ENCODE data around the gene GPR146.
A peak's percentile ranks its signal among the peaks of the same experiment; 100 is the strongest.

Gene GPR146

GRCh38 chr7:1095621-1096155, 51.3 kb downstream of the GPR146 start:
- no peak for DNase-seq

GRCh38 chr7:1096156-1097119, 52.1 kb downstream of the GPR146 start:
- no peak for DNase-seq

- no peak for DNase-seq
Measured at GRCh38 chr7:1097120-1097504, 52.8 kb downstream of the GPR146 start.

GRCh38 chr7:1098243-1099153, 54.2 kb downstream of the GPR146 start:
- no peak for DNase-seq

GRCh38 chr7:1099154-1099542, 54.8 kb downstream of the GPR146 start:
- no peak for DNase-seq

- DNase-seq, result no peak
Measured at GRCh38 chr7:1099637-1100036, 55.3 kb downstream of the GPR146 start.

GRCh38 chr7:1100386-1100785, 56.0 kb downstream of the GPR146 start:
- no peak for DNase-seq

- DNase-seq, result peak in 1 of 2 experiments; percentile 47
Measured at GRCh38 chr7:1100834-1101562, 56.7 kb downstream of the GPR146 start.

GRCh38 chr7:1101563-1102431, 57.5 kb downstream of the GPR146 start:
- peak in 1 of 2 experiments; percentile 38 for DNase-seq

- DNase-seq, result no peak
Measured at GRCh38 chr7:1103009-1103788, 58.9 kb downstream of the GPR146 start.

GRCh38 chr7:1103789-1104515, 59.6 kb downstream of the GPR146 start:
- DNase-seq, result no peak

- DNase-seq, result no peak
Measured at GRCh38 chr7:1104516-1105179, 60.3 kb downstream of the GPR146 start.

- no peak for DNase-seq
Measured at GRCh38 chr7:1105189-1105588, 60.8 kb downstream of the GPR146 start.

GRCh38 chr7:1106063-1106792, 61.9 kb downstream of the GPR146 start:
- DNase-seq, result no peak

GRCh38 chr7:1106793-1107421, 62.6 kb downstream of the GPR146 start:
- DNase-seq, result no peak

GRCh38 chr7:1108264-1108920, 64.0 kb downstream of the GPR146 start:
- DNase-seq, result no peak

Data from NCI-H526 (cell line).